Measurements from ENCODE around the gene TTLL10. TPM values are rescaled to one million over a fixed set of nuclear protein-coding genes. Genes with fewer than 3 reads are reported as not detected.

The TTLL10 gene
- total and polyA plus RNA-seq, 10 donors: 0.02 to 0.34 (median 0.10) TPM; not detected in 6

- 84 to 91% (median 87%) methylated on average over 7 to 23 of the region's 23 CpGs for WGBS, 5 donors
- Histone ChIP-seq H3K9me3 (peaks cover 0 to 18% (median 14%) of the 10 kb centered on the region in 8 donors), H3K4me1 (peaks cover 3 to 20% (median 10%) of the 10 kb centered on the region in 6 donors), H3K36me3 (no peaks in the 10 kb centered on the region), H3K27me3 (replicated peaks in 1 of 7) (peaks cover 0 to 40% (median 7%) of the 10 kb centered on the region in 7 donors), H3K27ac (no peak overlapping the region), H3K4me3 (no peak overlapping the region)
- DNase-seq: peak; percentile 73
- intact Hi-C loops (cut with DNase I; ENCODE audit: low total_unique reads): no loop called here
- TF ChIP-seq CTCF (IDR thresholded peaks at IDR 0.05 in 8 of 11, conservative IDR thresholded peaks at IDR 0.05 in 3 of 11) (no peak), POLR2AphosphoS5 (IDR thresholded peaks at IDR 0.05) (no peak), POLR2A (IDR thresholded peaks at IDR 0.05) (no peak)
Measured at GRCh38 chr1:1198423-1199140, 24.9 kb downstream of the TTLL10 start.

GRCh38 chr1:1199141-1199960, 25.7 kb downstream of the TTLL10 start:
- peak; percentile 70 for DNase-seq
- Histone ChIP-seq H3K4me3 (no peak overlapping the region), H3K9me3 (peaks cover 0 to 16% (median 12%) of the 10 kb centered on the region in 8 donors), H3K4me1 (peaks cover 3 to 21% (median 10%) of the 10 kb centered on the region in 6 donors), H3K27ac (no peak overlapping the region), H3K36me3 (no peaks in the 10 kb centered on the region), H3K27me3 (replicated peaks in 1 of 7) (peaks cover 0 to 43% (median 7%) of the 10 kb centered on the region in 7 donors)
- intact Hi-C loops (cut with DNase I; ENCODE audit: low total_unique reads): no loop called here
- TF ChIP-seq POLR2AphosphoS5 (IDR thresholded peaks at IDR 0.05): no peak
- no peak for TF ChIP-seq CTCF (IDR thresholded peaks at IDR 0.05 in 8 of 11, conservative IDR thresholded peaks at IDR 0.05 in 3 of 11)
- no peak for TF ChIP-seq POLR2A (IDR thresholded peaks at IDR 0.05)
- WGBS, 5 donors: 82 to 92% (median 85%) methylated on average over 13 to 22 of the region's 22 CpGs

- Histone ChIP-seq H3K27ac (peak overlapping the region in 3 of 8 donors; percentile 71 to 82 (median 73)), H3K4me1 (peaks cover 3 to 30% (median 12%) of the 10 kb centered on the region in 6 donors), H3K27me3 (replicated peaks in 1 of 7) (peaks cover 0 to 52% (median 7%) of the 10 kb centered on the region in 7 donors), H3K36me3 (no peaks in the 10 kb centered on the region), H3K9me3 (peaks cover 0 to 7% (median 3%) of the 10 kb centered on the region in 8 donors), H3K4me3 (peak overlapping the region in 5 of 8 donors; percentile 38 to 73 (median 43))
- WGBS, 5 donors: 60 to 75% (median 67%) methylated on average over 11 to 31 of the region's 31 CpGs
- DNase-seq: peak; percentile 75
- intact Hi-C loops (cut with DNase I; ENCODE audit: low total_unique reads): no loop called here
- TF ChIP-seq POLR2A (IDR thresholded peaks at IDR 0.05) (no peak), POLR2AphosphoS5 (IDR thresholded peaks at IDR 0.05) (no peak), CTCF (IDR thresholded peaks at IDR 0.05 in 8 of 11, conservative IDR thresholded peaks at IDR 0.05 in 3 of 11) (no peak)
Measured at GRCh38 chr1:1199961-1200875, 26.5 kb downstream of the TTLL10 start.

Data from spleen (tissue), 11 donors.